ENCODE data around the gene SCGN. TPM values are rescaled to one million over a fixed set of nuclear protein-coding genes. Genes with fewer than 3 reads are reported as not detected.

Gene SCGN
- total RNA-seq, 1 experiment from 2014 or later = not detected

- CTCF ChIA-PET = no interaction called here
- H3K36me3 Mint-ChIP-seq = no peaks in the 10 kb centered on the region
Measured at GRCh38 chr6:25686856-25687255, 34.8 kb downstream of the SCGN start.

GRCh38 chr6:25689966-25690365 is 38.0 kb downstream of the SCGN start:
- Mint-ChIP-seq H3K27me3 (ENCODE audit: low read depth) (no peaks in the 10 kb centered on the region), H3K4me1 (peaks cover 13% of the 10 kb centered on the region), H3K9me3 (peaks cover 3% of the 10 kb centered on the region; the same call in 1 of the 2 replicates), H3K27ac (no peak overlapping the region), H3K36me3 (no peaks in the 10 kb centered on the region), H3K4me3 (no peak overlapping the region)
- DNase-seq (ENCODE audit: low spot score) (no peak), ATAC-seq (no peak)
- TF ChIP-seq ZNF396 (CRISPR knock-in tag; IDR thresholded peaks at IDR 0.05; ENCODE audit: borderline replicate concordance) = no peak
- no peak for TF ChIP-seq SMAD3 (CRISPR knock-in tag; IDR thresholded peaks at IDR 0.05; ENCODE audit: borderline replicate concordance)
- no peak for TF ChIP-seq MXD4 (CRISPR knock-in tag; IDR thresholded peaks at IDR 0.05; ENCODE audit: borderline replicate concordance)
- CTCF ChIA-PET = no interaction called here
- POLR2A ChIA-PET = no interaction called here

More at GRCh38 chr6:25686856-25687255, 34.8 kb downstream of the SCGN start:
- H3K9me3 Mint-ChIP-seq = peaks cover 3% of the 10 kb centered on the region; the same call in 1 of the 2 replicates
- TF ChIP-seq ATF1 (CRISPR knock-in tag; IDR thresholded peaks at IDR 0.05) (no peak), ZNF232 (CRISPR knock-in tag; IDR thresholded peaks at IDR 0.05) (no peak), CBFB (CRISPR knock-in tag; IDR thresholded peaks at IDR 0.05; ENCODE audit: low read depth) (no peak), ZNF138 (CRISPR knock-in tag; conservative IDR thresholded peaks at IDR 0.05) (no peak), HMGA2 (CRISPR knock-in tag; IDR thresholded peaks at IDR 0.05) (no peak)
- POLR2A ChIA-PET = no interaction called here
- H3K27me3 Mint-ChIP-seq (ENCODE audit: low read depth) = no peaks in the 10 kb centered on the region
- DNase-seq (ENCODE audit: low spot score) (no peak), ATAC-seq (no peak)
- H3K27ac Mint-ChIP-seq = no peak overlapping the region
- H3K4me3 Mint-ChIP-seq = no peak overlapping the region
- H3K4me1 Mint-ChIP-seq = peaks cover 3% of the 10 kb centered on the region

- no peaks in the 10 kb centered on the region for H3K9me3 Mint-ChIP-seq
- ATAC-seq = no peak
- no peaks in the 10 kb centered on the region for H3K36me3 Mint-ChIP-seq
- H3K4me3 Mint-ChIP-seq = no peak overlapping the region
- TF ChIP-seq PRRX2 (CRISPR knock-in tag; IDR thresholded peaks at IDR 0.05) (no peak), TEAD4 (CRISPR knock-in tag; IDR thresholded peaks at IDR 0.05) (no peak), ZSCAN18 (CRISPR knock-in tag; IDR thresholded peaks at IDR 0.05) (no peak), ZNF263 (CRISPR knock-in tag; IDR thresholded peaks at IDR 0.05; ENCODE audit: low read depth) (no peak), GTF2I (CRISPR knock-in tag; conservative IDR thresholded peaks at IDR 0.05) (no peak), IRF2 (CRISPR knock-in tag; IDR thresholded peaks at IDR 0.05; ENCODE audit: borderline replicate concordance, low read depth) (no peak), TEAD1 (CRISPR knock-in tag; IDR thresholded peaks at IDR 0.05) (no peak), USF1 (CRISPR knock-in tag; IDR thresholded peaks at IDR 0.05) (no peak)
- DNase-seq (ENCODE audit: low spot score) = no peak
- H3K4me1 Mint-ChIP-seq = peaks cover 13% of the 10 kb centered on the region
- no peaks in the 10 kb centered on the region for H3K27me3 Mint-ChIP-seq (ENCODE audit: low read depth)
- H3K27ac Mint-ChIP-seq = no peak overlapping the region
- POLR2A ChIA-PET = no interaction called here
- CTCF ChIA-PET = interaction anchor here (2.6 kb wide), 1 partner anchor 26 kb away, joined by 14 read pairs; no protein-coding TSS in a partner anchor
Measured at GRCh38 chr6:25691894-25692293, 39.9 kb downstream of the SCGN start.

GRCh38 chr6:25692472-25692871 is 40.5 kb downstream of the SCGN start:
- Mint-ChIP-seq H3K27me3 (ENCODE audit: low read depth) (no peaks in the 10 kb centered on the region), H3K9me3 (no peaks in the 10 kb centered on the region), H3K4me1 (peaks cover 13% of the 10 kb centered on the region), H3K4me3 (no peak overlapping the region), H3K36me3 (no peaks in the 10 kb centered on the region), H3K27ac (no peak overlapping the region)
- ChIA-PET CTCF (interaction anchor here (0.8 to 2.6 kb wide), 2 partner anchors 26 to 190 kb away, joined by 4 to 14 read pairs; no protein-coding TSS in a partner anchor), POLR2A (no interaction called here)
- no peak for DNase-seq (ENCODE audit: low spot score)
- peak; percentile 68 for ATAC-seq
- no peak for TF ChIP-seq ZNF317 (CRISPR knock-in tag; IDR thresholded peaks at IDR 0.05; ENCODE audit: borderline replicate concordance, low read depth)
- no peak for TF ChIP-seq ATF3 (CRISPR knock-in tag; conservative IDR thresholded peaks at IDR 0.05)
- no peak for TF ChIP-seq CBFB (CRISPR knock-in tag; IDR thresholded peaks at IDR 0.05; ENCODE audit: low read depth)
- no peak for TF ChIP-seq ZNF281 (CRISPR knock-in tag; IDR thresholded peaks at IDR 0.05)
- TF ChIP-seq ZNF423 (CRISPR knock-in tag; IDR thresholded peaks at IDR 0.05) = no peak
- no peak for TF ChIP-seq SOX15 (CRISPR knock-in tag; IDR thresholded peaks at IDR 0.05)
- TF ChIP-seq PRRX2 (CRISPR knock-in tag; IDR thresholded peaks at IDR 0.05) = no peak
- TF ChIP-seq ZMAT4 (CRISPR knock-in tag; IDR thresholded peaks at IDR 0.05) = no peak
- no peak for TF ChIP-seq GABPB1 (CRISPR knock-in tag; IDR thresholded peaks at IDR 0.05)
- TF ChIP-seq ZNF425 (CRISPR knock-in tag; conservative IDR thresholded peaks at IDR 0.05) = no peak
